HG02943 (cell line): ENCODE data around the gene PAX8.

Experiments
- ATAC-seq: cut with Tn5 transposase; IDR thresholded peaks from one replicate; pipeline ENCODE4 v1.9.1; 2021; ENCODE audit warnings: mild to moderate bottlenecking, low read depth, moderate library complexity; ENCODE audit not compliant: unreplicated experiment

Gene PAX8

GRCh38 chr2:113240150-113240914 lies 38.4 kb downstream of the PAX8 start:
- ATAC-seq, result no peak

DNA sequence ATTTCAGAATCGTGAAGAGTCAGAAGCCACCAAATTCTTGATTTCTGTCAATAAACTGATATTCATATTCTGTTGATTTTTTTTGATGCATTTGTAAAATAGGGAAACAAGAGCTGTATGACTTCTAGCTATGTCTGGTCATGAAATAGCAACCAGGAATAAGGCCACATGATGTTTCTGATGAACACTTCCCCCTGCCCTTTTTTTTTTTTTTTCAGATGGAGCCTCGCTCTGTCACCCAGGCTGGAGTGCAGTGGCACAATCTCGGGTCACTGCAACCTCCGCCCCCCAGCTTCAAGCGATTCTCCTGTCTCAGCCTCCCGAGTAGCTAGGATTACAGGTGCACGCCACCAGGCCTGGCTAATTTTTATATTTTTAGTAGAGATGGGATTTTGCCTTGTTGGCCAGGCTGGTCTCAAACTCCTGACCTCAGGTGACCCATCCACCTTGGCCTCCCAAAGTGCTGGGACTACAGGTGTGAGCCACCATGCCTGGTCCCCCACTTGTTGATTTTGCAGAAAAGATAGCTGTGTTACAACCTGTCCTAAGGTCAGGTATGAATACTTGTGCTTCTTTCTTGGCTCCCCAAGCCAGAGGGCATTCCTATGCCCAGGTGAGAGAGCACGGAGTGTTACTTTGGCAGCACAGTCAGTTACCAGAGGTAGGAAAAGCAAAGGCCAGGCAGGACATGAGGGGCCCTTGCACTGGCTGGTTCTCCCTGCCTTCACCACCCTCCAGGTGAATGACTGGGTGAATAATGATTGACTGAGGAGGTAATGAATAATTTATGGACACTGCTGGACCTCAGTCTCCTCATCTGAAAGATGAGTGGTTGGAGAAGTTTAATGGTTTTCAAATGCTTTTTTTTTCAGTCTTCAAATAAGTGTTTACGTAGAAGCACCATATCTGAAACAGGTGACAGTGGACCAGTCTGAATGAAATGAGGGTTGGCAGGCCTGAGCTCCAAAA lies 39.6 kb downstream of the PAX8 start:
- ATAC-seq, result no peak

GRCh38 chr2:113237604-113238160 lies 41.0 kb downstream of the PAX8 start:
- no peak for ATAC-seq

- ATAC-seq, result no peak
These were observed 42.2 kb downstream of the PAX8 start for GRCh38 chr2:113236367-113237159.

DNA sequence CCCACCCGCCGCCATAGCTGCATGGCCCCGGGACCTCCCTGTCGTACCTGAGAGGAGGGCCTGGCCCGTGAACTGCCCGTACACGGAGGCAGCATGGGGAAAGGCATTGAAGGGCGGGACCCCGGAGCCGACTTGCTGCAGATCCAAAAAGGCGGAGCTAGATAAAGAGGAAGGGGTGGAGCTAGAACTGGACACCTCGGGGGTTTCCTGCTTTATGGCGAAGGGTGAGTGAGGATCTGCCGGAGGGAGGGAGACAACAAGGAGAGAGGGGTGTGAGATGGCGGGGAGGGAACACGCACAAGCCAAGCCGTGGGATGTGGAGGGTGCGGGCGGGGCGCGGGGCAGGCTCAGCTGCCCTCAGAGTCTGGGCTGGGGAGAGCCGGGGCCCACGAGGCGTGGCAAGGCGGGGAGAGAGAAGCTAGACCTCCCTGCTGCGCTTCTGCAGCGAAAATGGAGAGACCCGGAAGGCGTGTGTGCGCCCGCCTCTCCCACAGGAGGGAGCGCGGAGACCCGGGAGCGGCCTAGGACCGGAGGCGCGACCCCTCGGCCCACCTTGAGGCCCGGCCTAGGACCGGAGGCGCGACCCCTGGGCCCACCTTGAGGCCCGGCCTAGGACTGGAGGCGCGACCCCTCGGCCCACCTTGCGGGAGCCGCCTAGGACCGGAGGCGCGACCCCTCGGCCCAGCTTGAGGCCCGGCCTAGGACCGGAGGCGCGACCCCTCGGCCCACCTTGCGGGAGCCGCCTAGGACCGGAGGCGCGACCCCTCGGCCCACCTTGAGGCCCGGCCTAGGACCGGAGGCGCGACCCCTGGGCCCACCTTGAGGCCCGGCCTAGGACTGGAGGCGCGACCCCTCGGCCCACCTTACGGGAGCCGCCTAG lies 43.1 kb downstream of the PAX8 start:
- ATAC-seq, result peak; percentile 66

DNA sequence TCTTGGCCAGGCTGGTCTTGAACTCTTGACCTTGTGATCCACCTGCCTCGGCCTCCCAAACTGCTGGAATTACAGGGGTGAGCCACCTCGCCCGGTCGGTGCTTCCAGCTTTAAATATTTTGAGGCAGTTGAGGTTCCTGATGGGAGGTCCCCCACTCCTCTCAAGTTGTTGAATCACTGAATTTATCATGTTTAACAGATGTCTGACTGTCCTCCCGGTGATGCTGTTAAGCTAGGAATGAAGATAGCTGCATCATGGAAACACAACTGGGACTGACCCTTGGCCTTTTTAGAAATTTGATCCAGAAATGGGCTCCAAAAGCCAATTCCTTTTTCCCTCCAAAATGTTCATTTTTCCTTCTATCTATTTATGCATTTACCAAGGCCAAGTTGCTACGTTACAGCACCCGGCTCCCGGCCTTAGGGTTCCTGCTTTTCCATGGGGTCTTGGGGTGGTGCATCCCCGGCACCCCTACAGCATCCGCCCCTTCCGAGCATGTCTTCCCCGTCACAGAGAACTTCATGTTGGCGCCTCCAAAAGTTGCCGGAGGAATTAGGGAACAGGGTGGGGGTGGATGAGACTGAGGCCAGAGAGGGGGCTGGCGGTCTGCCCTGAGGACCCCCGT lies 43.9 kb downstream of the PAX8 start:
- no peak for ATAC-seq

DNA sequence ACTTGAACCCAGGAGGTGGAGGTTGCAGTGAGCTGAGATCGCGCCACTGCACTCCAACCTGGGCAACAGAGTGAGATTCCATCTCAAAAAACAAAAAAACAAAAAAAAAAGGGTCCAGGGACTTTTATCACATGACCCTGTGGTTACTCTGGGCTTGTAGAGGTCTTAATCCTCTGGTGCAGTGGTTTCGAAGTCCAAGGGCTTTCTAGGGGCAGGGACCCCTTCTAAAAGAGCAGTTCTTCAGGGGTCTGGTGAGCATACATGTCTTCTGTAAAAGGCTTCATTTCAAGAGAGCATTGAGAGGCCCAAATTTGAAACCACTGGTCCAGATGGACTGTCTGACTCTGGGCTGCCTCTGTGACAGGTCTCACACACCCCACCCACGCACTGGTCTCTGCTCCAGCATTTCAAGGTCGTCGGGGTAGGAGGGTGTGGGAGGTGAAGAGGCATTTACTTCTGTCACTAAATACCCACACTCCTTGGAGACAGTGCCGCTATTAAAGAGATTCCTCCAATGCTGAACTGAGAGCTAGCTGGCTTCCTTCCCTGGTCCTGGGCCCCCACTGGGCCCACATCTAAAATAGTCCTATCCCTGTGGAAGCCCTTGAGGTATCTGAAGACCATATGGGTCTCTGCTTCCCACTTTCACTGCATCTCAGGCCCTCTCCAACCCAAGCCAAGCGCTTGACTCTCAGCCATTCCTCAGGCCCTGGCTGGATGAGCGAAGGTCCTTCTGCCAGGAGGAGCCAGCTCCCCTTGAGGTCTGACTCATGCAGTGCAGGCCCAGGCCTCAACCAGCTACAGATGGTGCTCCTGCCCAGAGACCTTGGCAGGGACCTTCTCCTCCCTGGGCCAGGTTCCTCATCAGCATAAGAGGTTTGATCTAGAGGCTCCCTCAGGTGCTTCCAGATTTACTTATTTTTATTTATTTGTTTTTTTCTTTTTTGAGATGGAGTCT lies 44.8 kb downstream of the PAX8 start:
- ATAC-seq, result no peak

GRCh38 chr2:113232740-113233139 lies 46.0 kb downstream of the PAX8 start:
- ATAC-seq, result no peak

- no peak for ATAC-seq
These were observed 46.6 kb downstream of the PAX8 start for GRCh38 chr2:113232123-113232522.

DNA sequence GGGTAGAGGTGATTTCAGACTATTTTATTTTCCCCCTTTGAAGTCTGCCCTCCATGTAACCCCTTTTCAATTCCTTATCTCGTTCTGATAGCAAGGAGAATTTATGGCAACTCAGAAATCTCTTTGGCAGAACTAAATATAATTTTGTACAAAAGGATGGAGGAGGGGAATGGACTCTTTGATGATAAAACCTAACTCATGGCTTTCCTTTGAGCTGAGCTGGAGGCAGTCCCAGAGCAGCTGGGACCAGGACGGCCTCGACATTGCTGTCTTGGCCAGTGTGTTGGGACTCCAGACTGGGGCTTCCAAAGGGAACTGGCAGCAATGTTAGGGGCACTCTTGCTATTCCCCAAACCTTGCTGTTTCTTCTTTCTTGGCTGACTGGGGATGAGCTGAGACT lies 47.7 kb downstream of the PAX8 start:
- ATAC-seq, result no peak

DNA sequence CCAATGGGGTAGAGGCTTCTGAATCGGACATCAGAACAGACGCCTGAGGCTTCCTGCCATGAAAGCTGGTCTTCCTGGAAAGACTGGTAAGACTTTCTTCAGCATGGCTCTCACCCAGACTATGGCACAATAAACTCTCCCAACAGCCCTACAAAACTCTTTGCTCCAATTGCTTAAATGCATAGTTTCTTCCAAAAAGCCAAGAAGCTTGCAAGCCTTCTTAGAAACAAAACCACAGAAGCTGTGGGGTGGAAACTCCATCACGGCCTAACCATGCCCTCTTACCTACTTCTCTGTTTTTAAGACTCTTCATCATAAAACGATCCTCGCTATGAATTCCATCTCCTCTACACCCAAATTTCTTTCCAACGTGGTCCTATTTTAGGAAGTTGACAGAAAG lies 48.2 kb downstream of the PAX8 start:
- no peak for ATAC-seq

DNA sequence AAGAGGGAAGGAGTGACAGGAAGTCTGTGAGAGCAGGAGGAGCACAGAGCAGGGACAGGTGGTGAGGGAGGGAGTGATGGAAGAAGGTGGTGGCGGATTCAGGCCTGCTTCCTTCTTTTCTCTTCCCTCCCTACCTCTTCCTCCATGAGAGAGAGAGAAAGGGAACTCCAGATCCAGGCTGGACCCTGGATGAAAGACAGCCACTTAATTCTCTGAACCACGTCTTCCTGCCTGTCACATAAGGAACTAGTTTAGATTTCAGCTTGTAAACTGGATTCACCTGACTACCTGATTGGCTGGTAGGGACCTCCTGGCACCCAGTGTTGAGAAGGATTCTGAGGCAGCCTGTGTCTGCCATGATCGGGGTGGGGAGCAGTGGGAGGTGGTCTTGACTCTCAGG lies 48.9 kb downstream of the PAX8 start:
- no peak for ATAC-seq

- no peak for ATAC-seq
These were observed 49.6 kb downstream of the PAX8 start for GRCh38 chr2:113228991-113229716.

GRCh38 chr2:113228351-113228750 lies 50.4 kb downstream of the PAX8 start:
- no peak for ATAC-seq

DNA sequence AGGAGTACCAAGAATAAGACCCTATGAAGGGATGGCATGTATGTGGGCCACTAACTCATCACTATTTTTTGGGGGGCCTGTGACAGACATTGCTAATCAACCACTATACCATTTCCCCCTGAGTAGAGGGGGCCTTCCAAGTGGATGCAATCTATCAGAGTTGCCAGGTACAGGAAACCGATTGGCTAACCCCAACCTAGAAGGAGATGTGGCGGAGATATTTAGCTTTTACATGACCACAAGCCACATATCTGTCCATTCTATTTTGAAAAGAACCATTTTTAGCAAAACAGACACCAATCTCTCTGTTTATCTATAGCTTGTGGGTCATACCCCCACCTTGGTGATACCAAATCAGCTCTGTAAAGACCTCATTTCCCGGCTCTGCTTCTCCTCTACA lies 51.0 kb downstream of the PAX8 start:
- no peak for ATAC-seq

- ATAC-seq, result no peak
These were observed 51.4 kb downstream of the PAX8 start for GRCh38 chr2:113227290-113227689.

DNA sequence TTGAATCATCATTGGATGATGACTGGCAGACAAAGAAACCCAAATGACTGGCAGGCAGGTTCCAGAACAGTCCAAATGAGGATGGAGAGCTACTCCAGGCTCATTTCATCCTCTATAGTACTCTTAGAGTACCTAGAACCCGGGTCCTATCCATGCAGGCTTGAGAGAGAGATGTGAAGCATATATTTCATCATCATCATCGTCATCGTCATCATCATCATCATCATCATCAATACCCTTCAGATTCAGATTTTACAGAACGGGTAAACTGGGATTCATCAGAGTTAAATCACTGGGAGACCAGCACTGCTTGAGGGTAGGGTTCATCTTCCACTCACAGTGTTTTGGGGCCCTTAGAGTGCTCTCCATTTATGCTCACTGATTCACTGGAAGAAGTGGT lies 52.3 kb downstream of the PAX8 start:
- no peak for ATAC-seq
